Cardiac muscle cell (in vitro differentiated cells and primary cell): ENCODE data around the gene BLOC1S4. TPM values are rescaled to one million over a fixed set of nuclear protein-coding genes. Genes with fewer than 3 reads are reported as not detected.

Experiments
- DNase-seq, 2 donors: peaks; one replicate each; pipeline versions ENCODE4 v3.0.0 to v3.0.0-alpha.2; 2010 to 2017; ENCODE audit warnings: low read depth in 1 of 2, low spot score in 1 of 2
- H3K27ac ChIP-seq: fragments of 200-600 bp; sonication (generic); 2 replicates; pipeline ENCODE4 v1.5.1; 2016
- H3K27me3 ChIP-seq: fragments of 200-600 bp; sonication (generic); 2 replicates; pipeline ENCODE4 v1.6.0; 2016; ENCODE audit warnings: control low read depth
- H3K36me3 ChIP-seq: fragments of 200-600 bp; sonication (generic); 2 replicates; pipeline ENCODE4 v1.5.1; 2016; ENCODE audit warnings: control low read depth
- H3K4me1 ChIP-seq: fragments of 200-600 bp; sonication (generic); 2 replicates; pipeline ENCODE4 v1.8.1; 2017; ENCODE audit warnings: low read depth, mild to moderate bottlenecking, mixed run types
- H3K4me3 ChIP-seq: fragments of 200-600 bp; sonication (generic); 2 replicates; pipeline ENCODE4 v1.5.1; 2016; ENCODE audit warnings: mild to moderate bottlenecking
- H3K9me3 ChIP-seq: fragments of 200-600 bp; sonication (generic); 2 replicates; pipeline ENCODE4 v1.5.1; 2017; ENCODE audit warnings: low read depth, mild to moderate bottlenecking, control low read depth
- CTCF ChIP-seq: IDR thresholded peaks from 2 replicates; pipeline ENCODE4 v1.5.1; 2012; ENCODE audit warnings: low read depth, mild to moderate bottlenecking, low read length
- polyA plus RNA-seq: library from polyadenylated mRNA; unstranded; fragments of >200 nt; fragmentation: Nextera tagmentation; extraction: Ambion mirVana; gene quantifications from 2 replicates; pipeline ENCODE4 v1.2.1, GENCODE V29; 2016
- total RNA-seq: library from RNA; depleted of rRNA; stranded (reverse); fragments of >200 nt; gene quantifications from 2 replicates; pipeline ENCODE4 v1.2.3, GENCODE V29; 2016

The BLOC1S4 gene
- total and polyA plus RNA-seq, 2 experiments from 2014 or later: 48.9 to 53.5 TPM

- Histone ChIP-seq H3K9me3 (no peaks in the 10 kb centered on the region), H3K27me3 (no peaks in the 10 kb centered on the region), H3K4me1 (no peaks in the 10 kb centered on the region), H3K27ac (no peak overlapping the region), H3K36me3 (no peaks in the 10 kb centered on the region), H3K4me3 (no peak overlapping the region)
- DNase-seq: no peak
- TF ChIP-seq CTCF: peak; percentile 29
Observed at GRCh38 chr4:6701371-6701770, 14.6 kb upstream of the BLOC1S4 start.

- no peak overlapping the region for H3K4me3 ChIP-seq
- H3K9me3 ChIP-seq: no peaks in the 10 kb centered on the region
- peaks cover 5% of the 10 kb centered on the region for H3K4me1 ChIP-seq
- no peaks in the 10 kb centered on the region for H3K36me3 ChIP-seq
- TF ChIP-seq CTCF: no peak
- no peak overlapping the region for H3K27ac ChIP-seq
- H3K27me3 ChIP-seq: no peaks in the 10 kb centered on the region
- DNase-seq: no peak
Observed at GRCh38 chr4:6702761-6703160, 13.2 kb upstream of the BLOC1S4 start.

GRCh38 chr4:6703786-6704185 lies 12.2 kb upstream of the BLOC1S4 start:
- Histone ChIP-seq H3K4me3 (no peak overlapping the region), H3K36me3 (no peaks in the 10 kb centered on the region), H3K27ac (no peak overlapping the region), H3K9me3 (no peaks in the 10 kb centered on the region), H3K4me1 (peaks cover 13% of the 10 kb centered on the region), H3K27me3 (no peaks in the 10 kb centered on the region)
- peak in 1 of 2 donors; percentile 31 for DNase-seq
- TF ChIP-seq CTCF: no peak

GRCh38 chr4:6705646-6706045 lies 10.3 kb upstream of the BLOC1S4 start:
- TF ChIP-seq CTCF: no peak
- DNase-seq: no peak
- Histone ChIP-seq H3K4me3 (no peak overlapping the region), H3K4me1 (peaks cover 13% of the 10 kb centered on the region), H3K9me3 (no peaks in the 10 kb centered on the region), H3K27ac (no peak overlapping the region), H3K27me3 (no peaks in the 10 kb centered on the region), H3K36me3 (no peaks in the 10 kb centered on the region)

GRCh38 chr4:6706173-6706572 lies 9.8 kb upstream of the BLOC1S4 start:
- Histone ChIP-seq H3K4me3 (no peak overlapping the region), H3K27me3 (no peaks in the 10 kb centered on the region), H3K27ac (no peak overlapping the region), H3K36me3 (no peaks in the 10 kb centered on the region), H3K4me1 (peaks cover 13% of the 10 kb centered on the region), H3K9me3 (no peaks in the 10 kb centered on the region)
- DNase-seq: no peak
- no peak for TF ChIP-seq CTCF
